CD4-positive, alpha-beta T cell (primary cell): ENCODE data around the gene MAN2A1. TPM values are rescaled to one million over a fixed set of nuclear protein-coding genes. Genes with fewer than 3 reads are reported as not detected.

Experiments
- ATAC-seq: fragments of 200-7000 bp; cut with Tn5 transposase; one replicate; pipeline ENCODE4 v1.10.0; 2022; ENCODE audit warnings: mild to moderate bottlenecking; ENCODE audit not compliant: poor library complexity
- CTCF ChIA-PET: fragments of 350-600 bp; sonication (Branson Sonifier 250); formaldehyde crosslinking; loops from one replicate; lab custom pipeline; 2021; ENCODE audit warnings: antibody characterized with exemption, inconsistent platforms; lab: Charles Lee
- POLR2A ChIA-PET: fragments of 350-600 bp; sonication (Branson Sonifier 250); formaldehyde crosslinking; loops from one replicate; lab custom pipeline; 2021; ENCODE audit warnings: antibody characterized with exemption, inconsistent platforms; lab: Charles Lee
- DNase-seq, 14 experiments: peaks; one replicate each; pipeline ENCODE4 v3.0.0-alpha.2; 2013 to 2020; ENCODE audit warnings: mixed read lengths in 2 of 14
- H3K27ac ChIP-seq, 2 donors: one replicate each; pipeline versions ENCODE4 v1.5.1 to v1.7.0; 2013; ENCODE audit warnings: low read length in 2 of 2, low read depth in 1 of 2, mild to moderate bottlenecking in 1 of 2
- H3K27me3 ChIP-seq, 2 experiments: 1 replicate in 1 of 2; 2 replicates in 1 of 2; pipeline versions ENCODE4 v1.6.1 to v1.7.0; 2013; ENCODE audit warnings: low read length in 2 of 2, control low read depth in 1 of 2, mild to moderate bottlenecking in 1 of 2, moderate library complexity in 1 of 2; ENCODE audit not compliant: insufficient read depth in 2 of 2, control insufficient read depth in 1 of 2
- H3K36me3 ChIP-seq: one replicate; pipeline ENCODE4 v1.6.1; 2013; ENCODE audit warnings: low read length, control low read depth; ENCODE audit not compliant: insufficient read depth
- H3K4me1 ChIP-seq: one replicate; pipeline ENCODE4 v1.6.1; 2013; ENCODE audit warnings: low read length, control low read depth; ENCODE audit not compliant: insufficient read depth
- H3K4me3 ChIP-seq: one replicate; pipeline ENCODE4 v1.5.1; 2013; ENCODE audit warnings: mild to moderate bottlenecking, low read length, moderate library complexity
- H3K9me3 ChIP-seq, 2 experiments: 1 replicate in 1 of 2; 2 replicates in 1 of 2; pipeline versions ENCODE4 v1.6.1 to v1.7.0; 2013; ENCODE audit warnings: low read length in 2 of 2, mild to moderate bottlenecking in 2 of 2, control low read depth in 1 of 2, moderate library complexity in 1 of 2; ENCODE audit not compliant: control insufficient read depth in 1 of 2, insufficient read depth in 1 of 2
- H3K27ac Mint-ChIP-seq: one replicate; pipeline ENCODE4 v1.8.0; 2020; ENCODE audit warnings: mixed read lengths
- H3K27me3 Mint-ChIP-seq: one replicate; pipeline ENCODE4 v1.8.0; 2021; ENCODE audit warnings: mixed read lengths
- H3K36me3 Mint-ChIP-seq: one replicate; pipeline ENCODE4 v1.8.0; 2021; ENCODE audit warnings: low read depth, mixed read lengths
- H3K4me1 Mint-ChIP-seq: one replicate; pipeline ENCODE4 v1.8.0; 2021; ENCODE audit warnings: low read depth, mixed read lengths
- H3K4me3 Mint-ChIP-seq: one replicate; pipeline ENCODE4 v1.8.0; 2020; ENCODE audit warnings: mild to moderate bottlenecking, mixed read lengths
- H3K9me3 Mint-ChIP-seq: one replicate; pipeline ENCODE4 v1.8.0; 2020; ENCODE audit warnings: mixed read lengths
- intact Hi-C, 2 experiments: fragments of 100-400 bp; cut with DNase I in 1 of 2; cut with micrococcal nuclease in 1 of 2; formaldehyde crosslinking; loops; one replicate each; pipeline versions ENCODE4 v1.15.1 to v1.9.0; 2023 to 2025; cut with DNase I, micrococcal nuclease
- total RNA-seq, 174 experiments: library from RNA in 2 of 174; stranded (reverse) in 2 of 174; gene quantifications; one replicate each; pipeline ENCODE4 v1.2.3 and lab custom pipeline; 2021 to 2026
- TF ChIP-seq, protein P1 (sequence below): fragments of 200-600 bp; IDR thresholded peaks from one replicate; pipeline ENCODE4 v1.8.0; 2022; ENCODE audit warnings: antibody characterized with exemption, mild to moderate bottlenecking

MAN2A1 gene
- total RNA-seq, 2 experiments from 2014 or later: 50.6 to 52.7 TPM

DNA sequence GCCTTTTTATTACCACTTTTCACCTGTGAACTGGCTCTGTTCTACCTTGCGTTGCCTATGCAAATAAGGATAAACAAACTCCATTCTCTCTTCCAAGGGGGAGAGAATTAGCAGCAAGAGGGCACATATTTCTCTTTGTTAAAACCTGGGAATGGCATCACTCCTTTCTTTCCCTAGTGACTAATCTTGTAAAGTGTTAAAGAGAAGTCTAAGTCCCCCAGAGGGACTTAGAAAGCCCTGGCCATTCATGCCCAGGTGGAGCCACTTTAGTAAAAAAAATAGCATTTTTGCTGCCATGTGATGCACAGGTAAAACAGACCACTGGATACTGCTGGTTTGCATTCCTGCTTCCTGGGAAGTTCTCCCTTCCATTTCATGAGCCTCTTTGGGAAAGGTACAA, 148.4 kb downstream of the MAN2A1 start:
- Histone ChIP-seq H3K27ac (no peak overlapping the region), H3K4me1 (no peaks in the 10 kb centered on the region), H3K4me3 (no peak overlapping the region), H3K36me3 (peaks cover 41% of the 10 kb centered on the region), H3K27me3 (no peaks in the 10 kb centered on the region), H3K9me3 (peaks cover 0 to 2% of the 10 kb centered on the region in 2 experiments)
- H3K36me3 Mint-ChIP-seq: peaks cover 94% of the 10 kb centered on the region
- H3K27ac Mint-ChIP-seq: no peak overlapping the region
- TF ChIP-seq, protein P1, sequence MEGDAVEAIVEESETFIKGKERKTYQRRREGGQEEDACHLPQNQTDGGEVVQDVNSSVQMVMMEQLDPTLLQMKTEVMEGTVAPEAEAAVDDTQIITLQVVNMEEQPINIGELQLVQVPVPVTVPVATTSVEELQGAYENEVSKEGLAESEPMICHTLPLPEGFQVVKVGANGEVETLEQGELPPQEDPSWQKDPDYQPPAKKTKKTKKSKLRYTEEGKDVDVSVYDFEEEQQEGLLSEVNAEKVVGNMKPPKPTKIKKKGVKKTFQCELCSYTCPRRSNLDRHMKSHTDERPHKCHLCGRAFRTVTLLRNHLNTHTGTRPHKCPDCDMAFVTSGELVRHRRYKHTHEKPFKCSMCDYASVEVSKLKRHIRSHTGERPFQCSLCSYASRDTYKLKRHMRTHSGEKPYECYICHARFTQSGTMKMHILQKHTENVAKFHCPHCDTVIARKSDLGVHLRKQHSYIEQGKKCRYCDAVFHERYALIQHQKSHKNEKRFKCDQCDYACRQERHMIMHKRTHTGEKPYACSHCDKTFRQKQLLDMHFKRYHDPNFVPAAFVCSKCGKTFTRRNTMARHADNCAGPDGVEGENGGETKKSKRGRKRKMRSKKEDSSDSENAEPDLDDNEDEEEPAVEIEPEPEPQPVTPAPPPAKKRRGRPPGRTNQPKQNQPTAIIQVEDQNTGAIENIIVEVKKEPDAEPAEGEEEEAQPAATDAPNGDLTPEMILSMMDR: no peak
- no peak for DNase-seq
- ChIA-PET POLR2A (interaction anchor here (0.7 kb wide), 1 partner anchor 169 kb away, joined by 3 read pairs; no protein-coding TSS in a partner anchor), CTCF (interaction anchor here (0.9 kb wide), 1 partner anchor 15 kb away, joined by 3 read pairs; no protein-coding TSS in a partner anchor)
- no peaks in the 10 kb centered on the region for H3K9me3 Mint-ChIP-seq
- no peaks in the 10 kb centered on the region for H3K27me3 Mint-ChIP-seq
- intact Hi-C loops: no loop called here
- peaks cover 27% of the 10 kb centered on the region for H3K4me1 Mint-ChIP-seq
- no peak for ATAC-seq
- no peak overlapping the region for H3K4me3 Mint-ChIP-seq

DNA sequence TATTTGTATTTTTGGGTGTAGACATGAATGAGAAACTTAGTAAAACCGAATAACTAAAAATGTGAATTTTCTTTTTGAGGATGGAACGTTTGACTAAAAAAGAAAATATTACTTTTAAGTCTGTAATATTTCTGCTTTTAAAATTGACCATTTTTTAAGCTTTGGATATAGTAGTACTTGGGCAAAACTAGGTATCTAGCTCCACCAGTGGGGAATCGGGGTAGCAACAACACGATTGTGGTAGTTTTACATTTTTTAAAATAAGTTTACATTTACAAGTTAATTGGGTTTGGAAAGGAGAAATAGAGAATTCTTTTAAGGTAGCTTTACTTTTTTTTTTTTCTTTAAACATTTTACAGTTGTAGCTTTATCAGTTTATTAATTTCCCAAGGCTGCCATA, 154.4 kb downstream of the MAN2A1 start:
- H3K27ac Mint-ChIP-seq: no peak overlapping the region
- H3K4me1 Mint-ChIP-seq: peaks cover 33% of the 10 kb centered on the region
- H3K4me3 ChIP-seq: no peak overlapping the region
- H3K36me3 Mint-ChIP-seq: peaks cover 91% of the 10 kb centered on the region
- CTCF ChIA-PET: no interaction called here
- DNase-seq (no peak), ATAC-seq (no peak)
- TF ChIP-seq, protein P1: no peak
- no peak overlapping the region for H3K27ac ChIP-seq
- peaks cover 16% of the 10 kb centered on the region for H3K4me1 ChIP-seq
- intact Hi-C loops: no loop called here
- no peaks in the 10 kb centered on the region for H3K27me3 Mint-ChIP-seq
- no peaks in the 10 kb centered on the region for H3K27me3 ChIP-seq
- no peak overlapping the region for H3K4me3 Mint-ChIP-seq
- H3K9me3 Mint-ChIP-seq: no peaks in the 10 kb centered on the region
- POLR2A ChIA-PET: interaction anchor here (0.6 kb wide), 1 partner anchor 191 kb away, joined by 3 read pairs; no protein-coding TSS in a partner anchor
- no peaks in the 10 kb centered on the region for H3K9me3 ChIP-seq
- peaks cover 66% of the 10 kb centered on the region for H3K36me3 ChIP-seq

DNA sequence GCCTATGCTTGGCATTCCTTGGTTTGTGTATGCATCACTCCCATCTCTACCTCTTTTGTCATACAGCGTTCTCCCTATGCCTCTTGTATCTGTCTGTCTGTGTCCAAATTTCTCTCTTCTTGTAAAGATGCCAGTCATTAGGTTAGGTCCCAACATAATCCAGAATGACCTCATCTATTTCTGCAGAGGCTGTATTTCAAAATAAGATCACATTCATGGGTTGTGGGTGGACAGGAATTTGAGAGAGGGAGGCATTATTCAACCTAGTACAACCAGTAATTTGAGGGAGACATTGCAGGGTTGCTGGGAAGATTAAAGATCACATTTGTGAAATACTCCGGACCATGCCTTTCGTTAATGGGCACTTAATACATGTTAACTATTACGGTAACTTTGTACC, 155.0 kb downstream of the MAN2A1 start:
- no peak for ATAC-seq
- peak overlapping the region; percentile 5 for H3K27ac Mint-ChIP-seq
- H3K36me3 Mint-ChIP-seq: peaks cover 91% of the 10 kb centered on the region
- no peak overlapping the region for H3K4me3 Mint-ChIP-seq
- no peak overlapping the region for H3K4me3 ChIP-seq
- no peak for DNase-seq
- no peaks in the 10 kb centered on the region for H3K9me3 ChIP-seq
- CTCF ChIA-PET: no interaction called here
- peaks cover 36% of the 10 kb centered on the region for H3K4me1 Mint-ChIP-seq
- TF ChIP-seq, protein P1: no peak
- intact Hi-C loops: no loop called here
- H3K27me3 ChIP-seq: no peaks in the 10 kb centered on the region
- peaks cover 21% of the 10 kb centered on the region for H3K4me1 ChIP-seq
- POLR2A ChIA-PET: no interaction called here
- H3K27ac ChIP-seq: no peak overlapping the region
- H3K9me3 Mint-ChIP-seq: no peaks in the 10 kb centered on the region
- H3K36me3 ChIP-seq: peaks cover 63% of the 10 kb centered on the region
- no peaks in the 10 kb centered on the region for H3K27me3 Mint-ChIP-seq
